ENCODE measurements around the gene GRAMD1A.
A peak's percentile ranks its signal among the peaks of the same experiment; 100 is the strongest.

Gene GRAMD1A

GRCh38 chr19:35054626-35055025 lies 54.5 kb downstream of the GRAMD1A start:
- peaks cover 7% of the 10 kb centered on the region; the same call in 1 of the 2 replicates for H3K4me1 ChIP-seq (ENCODE audit: control insufficient read depth, insufficient read depth, low read length)
- TF ChIP-seq ZNF169 (tag by site-specific recombination; IDR thresholded peaks at IDR 0.05), result no peak
- TF ChIP-seq YY2 (tag by site-specific recombination; IDR thresholded peaks at IDR 0.05), result no peak
- TF ChIP-seq ZSCAN23 (tag by site-specific recombination; IDR thresholded peaks at IDR 0.05), result no peak
- TF ChIP-seq ZNF677 (tag by site-specific recombination; IDR thresholded peaks at IDR 0.05), result no peak
- no peak for TF ChIP-seq GLIS1 (tag by site-specific recombination; IDR thresholded peaks at IDR 0.05)
- TF ChIP-seq ZNF112 (tag by site-specific recombination; IDR thresholded peaks at IDR 0.05), result no peak
- TF ChIP-seq ZNF514 (tag by site-specific recombination; IDR thresholded peaks at IDR 0.05), result no peak
- no peak for TF ChIP-seq ZNF76 (tag by site-specific recombination; IDR thresholded peaks at IDR 0.05; ENCODE audit: borderline replicate concordance, low read depth)
- no peak for TF ChIP-seq ZNF433 (tag by site-specific recombination; IDR thresholded peaks at IDR 0.05; ENCODE audit: low read depth)
- no peak for TF ChIP-seq ZNF544 (tag by site-specific recombination; IDR thresholded peaks at IDR 0.05)
- no peak for TF ChIP-seq KLF7 (tag by site-specific recombination; IDR thresholded peaks at IDR 0.05; ENCODE audit: borderline replicate concordance)
- TF ChIP-seq ZNF223 (tag by site-specific recombination; IDR thresholded peaks at IDR 0.05), result no peak
- TF ChIP-seq ZNF791 (tag by site-specific recombination; IDR thresholded peaks at IDR 0.05), result no peak
- TF ChIP-seq ZBTB8A (tag by site-specific recombination; IDR thresholded peaks at IDR 0.05), result no peak
- no peaks in the 10 kb centered on the region; the same call in 1 of the 2 replicates for H3K9me3 ChIP-seq (ENCODE audit: control insufficient read depth, insufficient read depth, low read depth, low read length)
- H3K4me3 ChIP-seq (ENCODE audit: low read depth, low read length), result no peak overlapping the region
- H3K27ac ChIP-seq (ENCODE audit: extremely low read depth, low read depth, low read length), result no peak overlapping the region
- ChIA-PET POLR2A (interaction anchor here (1.0 to 1.6 kb wide), 2 partner anchors 9 to 13 kb away, joined by 4 read pairs; no protein-coding TSS in a partner anchor), CTCF (interaction anchor here (0.7 to 9.6 kb wide), 18 partner anchors 8 to 187 kb away, joined by 3 to 193 read pairs (median 6); partner anchors contain the start of genes FXYD3, HPN and LGI4)
- no peaks in the 10 kb centered on the region; a peak in 1 of 3 replicates for H3K36me3 ChIP-seq (ENCODE audit: control insufficient read depth in 2 of 2, insufficient read depth in 1 of 2, low read length in 2 of 2)

GRCh38 chr19:35055715-35056179 lies 55.6 kb downstream of the GRAMD1A start:
- H3K4me1 ChIP-seq (ENCODE audit: control insufficient read depth, insufficient read depth, low read length), result peaks cover 7% of the 10 kb centered on the region; the same call in 1 of the 2 replicates
- ChIA-PET CTCF (interaction anchor here (0.6 to 9.6 kb wide), 34 partner anchors 8 to 1043 kb away, joined by 3 to 193 read pairs (median 4); partner anchors contain the start of genes FXYD1, FXYD3, HPN and LGI4), POLR2A (interaction anchor here (0.5 to 1.6 kb wide), 5 partner anchors 10 to 776 kb away, joined by 3 to 5 read pairs (median 4); partner anchors contain the start of gene LGI4)
- no peak overlapping the region for H3K27ac ChIP-seq (ENCODE audit: extremely low read depth, low read depth, low read length)
- no peaks in the 10 kb centered on the region; a peak in 1 of 3 replicates for H3K36me3 ChIP-seq (ENCODE audit: control insufficient read depth in 2 of 2, insufficient read depth in 1 of 2, low read length in 2 of 2)
- no peaks in the 10 kb centered on the region; the same call in 1 of the 2 replicates for H3K9me3 ChIP-seq (ENCODE audit: control insufficient read depth, insufficient read depth, low read depth, low read length)
- no peak overlapping the region for H3K4me3 ChIP-seq (ENCODE audit: low read depth, low read length)
- TF ChIP-seq ZSCAN30 (tag by site-specific recombination; IDR thresholded peaks at IDR 0.05), result no peak
- TF ChIP-seq CTCF (tag by site-specific recombination; IDR thresholded peaks at IDR 0.05), result peak; percentile 89
- no peak for TF ChIP-seq ZNF354C (tag by site-specific recombination; IDR thresholded peaks at IDR 0.05; ENCODE audit: borderline replicate concordance, low read depth)
- no peak for TF ChIP-seq ZNF24 (tag by site-specific recombination; IDR thresholded peaks at IDR 0.05)
- TF ChIP-seq ZNF792 (tag by site-specific recombination; IDR thresholded peaks at IDR 0.05), result no peak
- peak; percentile 57; the same call in 1 of the 2 replicates for TF ChIP-seq ZNF121 (tag by site-specific recombination; IDR thresholded peaks at IDR 0.05)
- TF ChIP-seq, protein P1, sequence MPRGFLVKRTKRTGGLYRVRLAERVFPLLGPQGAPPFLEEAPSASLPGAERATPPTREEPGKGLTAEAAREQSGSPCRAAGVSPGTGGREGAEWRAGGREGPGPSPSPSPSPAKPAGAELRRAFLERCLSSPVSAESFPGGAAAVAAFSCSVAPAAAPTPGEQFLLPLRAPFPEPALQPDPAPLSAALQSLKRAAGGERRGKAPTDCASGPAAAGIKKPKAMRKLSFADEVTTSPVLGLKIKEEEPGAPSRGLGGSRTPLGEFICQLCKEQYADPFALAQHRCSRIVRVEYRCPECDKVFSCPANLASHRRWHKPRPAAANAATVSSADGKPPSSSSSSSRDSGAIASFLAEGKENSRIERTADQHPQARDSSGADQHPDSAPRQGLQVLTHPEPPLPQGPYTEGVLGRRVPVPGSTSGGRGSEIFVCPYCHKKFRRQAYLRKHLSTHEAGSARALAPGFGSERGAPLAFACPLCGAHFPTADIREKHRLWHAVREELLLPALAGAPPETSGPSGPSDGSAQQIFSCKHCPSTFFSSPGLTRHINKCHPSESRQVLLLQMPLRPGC (tag by site-specific recombination; IDR thresholded peaks at IDR 0.05), result no peak
- no peak for TF ChIP-seq ZNF449 (tag by site-specific recombination; IDR thresholded peaks at IDR 0.05)
- TF ChIP-seq WT1 (tag by site-specific recombination; IDR thresholded peaks at IDR 0.05), result no peak
- TF ChIP-seq ZNF76 (tag by site-specific recombination; IDR thresholded peaks at IDR 0.05; ENCODE audit: borderline replicate concordance, low read depth), result no peak
- no peak for TF ChIP-seq ZBTB10 (tag by site-specific recombination; IDR thresholded peaks at IDR 0.05)
- TF ChIP-seq, protein P2, sequence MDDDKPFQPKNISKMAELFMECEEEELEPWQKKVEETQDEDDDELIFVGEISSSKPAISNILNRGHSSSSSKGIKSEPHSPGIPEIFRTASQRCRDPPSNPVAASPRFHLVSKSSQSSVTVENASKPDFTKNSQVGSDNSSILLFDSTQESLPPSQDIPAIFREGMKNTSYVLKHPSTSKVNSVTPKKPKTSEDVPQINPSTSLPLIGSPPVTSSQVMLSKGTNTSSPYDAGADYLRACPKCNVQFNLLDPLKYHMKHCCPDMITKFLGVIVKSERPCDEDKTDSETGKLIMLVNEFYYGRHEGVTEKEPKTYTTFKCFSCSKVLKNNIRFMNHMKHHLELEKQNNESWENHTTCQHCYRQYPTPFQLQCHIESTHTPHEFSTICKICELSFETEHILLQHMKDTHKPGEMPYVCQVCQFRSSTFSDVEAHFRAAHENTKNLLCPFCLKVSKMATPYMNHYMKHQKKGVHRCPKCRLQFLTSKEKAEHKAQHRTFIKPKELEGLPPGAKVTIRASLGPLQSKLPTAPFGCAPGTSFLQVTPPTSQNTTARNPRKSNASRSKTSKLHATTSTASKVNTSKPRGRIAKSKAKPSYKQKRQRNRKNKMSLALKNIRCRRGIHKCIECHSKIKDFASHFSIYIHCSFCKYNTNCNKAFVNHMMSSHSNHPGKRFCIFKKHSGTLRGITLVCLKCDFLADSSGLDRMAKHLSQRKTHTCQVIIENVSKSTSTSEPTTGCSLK (tag by site-specific recombination; IDR thresholded peaks at IDR 0.05), result no peak
- TF ChIP-seq ZNF114 (tag by site-specific recombination; IDR thresholded peaks at IDR 0.05), result no peak
